Cerebellar nuclear complex (tissue), 1 donor: Measurements from ENCODE around the gene ZNF28.
"Not testable (repeated sequence)": the region's sequence is repeated elsewhere in the genome, so short reads cannot be mapped to it uniquely, and the experiment has no call there.

Experiments used
- DNase-seq, 2 experiments: peaks; one replicate each; lab custom pipeline; 2025; lab: John Stamatoyannopoulos, UW

The ZNF28 gene

GRCh38 chr19:52821204-52821960 is at the start of gene ZNF28:
TSS of gene ZNF28 (minus strand) at chr19:52821633. CDS start at chr19:52817958, 3,675 bp downstream.
- DNase-seq: peak in 1 of 2 experiments; percentile 41

- not testable (repeated sequence) for DNase-seq
Observed at GRCh38 chr19:52868031-52868430, 46.6 kb upstream of the ZNF28 start.

- DNase-seq: peak in 1 of 2 experiments; percentile 61
Observed at GRCh38 chr19:52857378-52858191, 36.2 kb upstream of the ZNF28 start, which contains the start of gene ZNF468. TSS of gene ZNF468 (minus strand) at chr19:52857619. CDS start at chr19:52854272, 3,347 bp downstream.

GRCh38 chr19:52856540-52857377 is 35.3 kb upstream of the ZNF28 start:
- not testable (repeated sequence) for DNase-seq

GRCh38 chr19:52847352-52847751 is 25.9 kb upstream of the ZNF28 start:
- DNase-seq: not testable (repeated sequence)

GRCh38 chr19:52840825-52841465 is 19.5 kb upstream of the ZNF28 start:
- DNase-seq: not testable (repeated sequence)

- DNase-seq: not testable (repeated sequence)
Observed at GRCh38 chr19:52834289-52834688, 12.9 kb upstream of the ZNF28 start.

- not testable (repeated sequence) for DNase-seq
Observed at GRCh38 chr19:52833541-52833940, 12.1 kb upstream of the ZNF28 start.

GRCh38 chr19:52829866-52830265 is 8.4 kb upstream of the ZNF28 start:
- not testable (repeated sequence) for DNase-seq

- no peak for DNase-seq
Observed at GRCh38 chr19:52825765-52826164, 4.3 kb upstream of the ZNF28 start.

- DNase-seq: peak; percentile 57 to 76
Observed at GRCh38 chr19:52823676-52824075, 2.2 kb upstream of the ZNF28 start.

GRCh38 chr19:52820472-52821203 is 795 bp downstream of the ZNF28 start:
- not testable (repeated sequence) for DNase-seq

- DNase-seq: no peak
Observed at GRCh38 chr19:52809801-52810200, 11.6 kb downstream of the ZNF28 start.

- DNase-seq: not testable (repeated sequence)
Observed at GRCh38 chr19:52799950-52800640, 21.3 kb downstream of the ZNF28 start.

- no peak for DNase-seq
Observed at GRCh38 chr19:52789440-52789839, 32.0 kb downstream of the ZNF28 start.

- peak in 1 of 2 experiments; percentile 65 for DNase-seq
Observed at GRCh38 chr19:52786464-52787354, 34.7 kb downstream of the ZNF28 start, which contains the start of gene ZNF600. TSS of gene ZNF600 (minus strand) at chr19:52786791. CDS start at chr19:52778888, 7,903 bp downstream.

- DNase-seq: no peak
Observed at GRCh38 chr19:52786078-52786463, 35.4 kb downstream of the ZNF28 start.

GRCh38 chr19:52785506-52785905 is 35.9 kb downstream of the ZNF28 start:
- DNase-seq: peak in 1 of 2 experiments; percentile 30

GRCh38 chr19:52782864-52783263 is 38.6 kb downstream of the ZNF28 start:
- not testable (repeated sequence) for DNase-seq
